Heart left ventricle (tissue), 16 donors: ENCODE results near the gene PVRIG. TPM values are rescaled to one million over a fixed set of nuclear protein-coding genes. Genes with fewer than 3 reads are reported as not detected.
"Not testable (repeated sequence)": the region's sequence is repeated elsewhere in the genome, so short reads cannot be mapped to it uniquely, and the experiment has no call there.

Source experiments
- ATAC-seq, 4 donors: fragments of 200-7000 bp; cut with Tn5 transposase; one replicate each; pipeline ENCODE4 v1.9.1; 2020 to 2022; ENCODE audit warnings: moderate library complexity in 4 of 4, mild to moderate bottlenecking in 3 of 4, moderate number of reproducible peaks in 1 of 4
- DNase-seq, 5 donors: peaks; one replicate each; pipeline ENCODE4 v3.0.0-alpha.2; 2020
- H3K27ac ChIP-seq, 12 donors: fragments of 200-600 bp; sonication (generic) in 4 of 12; one replicate each; pipeline versions ENCODE4 v1.5.0 to v1.8.0; 2016 to 2022; ENCODE audit warnings: mild to moderate bottlenecking in 2 of 12
- H3K27me3 ChIP-seq, 9 donors: fragments of 200-600 bp; sonication (generic) in 2 of 9; one replicate each; pipeline versions ENCODE4 v1.5.1 to v1.8.0; 2016 to 2022; ENCODE audit warnings: mild to moderate bottlenecking in 3 of 9
- H3K36me3 ChIP-seq, 9 donors: fragments of 200-600 bp; sonication (generic) in 2 of 9; one replicate each; pipeline versions ENCODE4 v1.5.0 to v1.8.0; 2018 to 2022; ENCODE audit warnings: mild to moderate bottlenecking in 2 of 9
- H3K4me1 ChIP-seq, 12 donors: fragments of 200-600 bp; sonication (generic) in 4 of 12; one replicate each; pipeline versions ENCODE4 v1.5.0 to v1.8.0; 2016 to 2022; ENCODE audit warnings: mild to moderate bottlenecking in 3 of 12
- H3K4me3 ChIP-seq, 12 donors: fragments of 200-600 bp; sonication (generic) in 4 of 12; one replicate each; pipeline versions ENCODE4 v1.5.0 to v1.8.0; 2017 to 2022; ENCODE audit warnings: mild to moderate bottlenecking in 9 of 12, moderate library complexity in 4 of 12
- H3K9me3 ChIP-seq, 12 donors: fragments of 200-600 bp; sonication (generic) in 4 of 12; one replicate each; pipeline versions ENCODE4 v1.5.0 to v1.8.0; 2016 to 2022; ENCODE audit warnings: mild to moderate bottlenecking in 1 of 12
- POLR2A ChIP-seq, 2 donors: fragments of 450-650 bp; IDR thresholded peaks; one replicate each; pipeline ENCODE4 v1.6.1; 2017; ENCODE audit warnings: antibody characterized with exemption in 2 of 2, mild to moderate bottlenecking in 2 of 2, moderate library complexity in 2 of 2
- WGBS, 4 donors: extraction: QIAGEN DNeasy Blood & Tissue Kit in 2 of 4; methylation state at CpG; one replicate each; pipeline versions ENCODE4 v1.1.5 to v1.1.7; 2013 to 2018; 5-methylcytosine and 5-hydroxymethylcytosine counted together
- intact Hi-C, 10 donors: fragments of 100-400 bp; cut with DNase I; formaldehyde crosslinking; loops; one replicate each; pipeline versions ENCODE4 v1.11.1 to v1.14.2; 2022
- polyA plus RNA-seq, 2 donors: library from polyadenylated mRNA; stranded (reverse); fragments of 200-250 nt; gene quantifications; one replicate each; pipeline ENCODE4 v1.2.3, GENCODE V29; 2013
- total RNA-seq, 9 donors: library from RNA; depleted of rRNA in 2 of 9; stranded (reverse); fragments of >200 nt in 2 of 9; fragmentation: NEBNext Ultra II Directional in 3 of 9; extraction: Animal tissue kit (Norgen Biotek cat#: 25700) in 3 of 9; gene quantifications; one replicate each; pipeline versions ENCODE4 v1.1.0 to v1.2.4, GENCODE V29; 2016 to 2023
- TF ChIP-seq, protein P1 (sequence below), 12 donors: fragments of 200-600 bp; sonication (generic) in 4 of 12; IDR thresholded peaks; one replicate each; pipeline versions ENCODE4 v1.5.0 to v1.8.0; 2018 to 2022; ENCODE audit warnings: antibody characterized with exemption in 12 of 12, mild to moderate bottlenecking in 5 of 12
- donor health status: ischemic (EF 13 %, LVEDD 7.1; RV severe dilation, severe dysfunction).
- donor health status: healthy with polysubstance abuse.
- donor health status: DM: no; HTN: yes; CAD: no.
- donor health status: DM: no; HTN: no; CAD: no.
- donor health status: ischemic (EF 25% LVEDD 6.9; RV normal size, moderate dysfunction).
- donor health status: ischemic (EF 25% LVEDD 5.7; RV mildly dilated, moderate dysfunction).
- donor health status: healthy.
- donor health status: DM: yes; HTN: yes; CAD: no.
- donor health status: ischemic (EF 35%, LVEDD 5.7; RV mildly dilated, moderate dysfunction).
- donor health status: nonischemic (EF 11% LVEDD 7.7; RV severe dilation, severe dysfunction).
- donor health status: DM: yes; HTN: yes; CAD: no.
- donor health status: PGD.
- donor health status: ischemic (EF 29% LVEDD 5.4; RV normal size, mild dysfunction).
- donor health status: nonischemic (EF 23%, LVEDD 6.1; RV moderate dilation, normal function).

Gene PVRIG
- total and polyA plus RNA-seq, 11 donors, result 0.08 to 2.7 (median 0.63) TPM; not detected in 6

DNA sequence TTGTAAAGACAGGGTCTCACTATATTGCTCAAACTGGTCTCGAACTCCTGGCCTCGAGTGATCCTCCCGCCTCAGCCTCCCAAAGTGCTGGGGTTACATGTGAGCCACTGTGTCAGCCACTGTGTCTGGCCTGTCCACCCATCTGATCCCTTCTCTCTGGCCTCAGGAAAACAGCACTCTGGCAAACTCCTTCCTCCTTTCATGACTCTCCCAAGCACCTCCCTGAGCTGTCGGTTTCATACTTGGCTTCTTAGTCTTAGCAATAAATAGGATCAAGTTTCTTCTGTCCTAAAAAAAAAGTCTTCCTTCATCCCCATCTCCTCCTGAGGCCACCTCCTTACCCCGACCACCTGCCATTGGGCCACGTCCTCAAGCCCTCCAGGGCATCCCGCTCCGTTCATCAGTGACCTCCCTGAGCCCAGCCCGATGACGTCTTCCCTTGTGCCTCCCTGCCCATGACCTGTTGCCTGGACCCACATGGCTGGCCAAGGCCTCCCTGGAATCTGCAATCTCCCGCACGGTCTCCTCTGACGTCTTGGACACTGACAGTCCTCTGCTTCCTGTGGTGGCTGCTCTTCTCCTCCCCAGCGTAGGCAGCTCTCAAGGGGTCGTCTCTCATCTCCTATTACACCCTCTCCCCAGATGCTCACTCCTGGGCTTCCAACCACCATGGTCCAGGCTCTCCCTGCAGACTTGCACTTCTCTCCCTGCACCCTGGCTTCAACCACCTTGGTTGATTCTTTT, 26.5 kb downstream of the PVRIG start:
- H3K27me3 ChIP-seq, H3K36me3 ChIP-seq, DNase-seq, intact Hi-C loops, H3K9me3 ChIP-seq, H3K27ac ChIP-seq, H3K4me3 ChIP-seq: not testable (repeated sequence)
- peak in 1 of 4 donors; percentile 8 for ATAC-seq
- peaks cover 0 to 15% (median 2%) of the 10 kb centered on the region in 12 donors for H3K4me1 ChIP-seq
- WGBS, 4 donors, result 87 to 89% (median 89%) methylated on average over 15 of the region's 15 CpGs

DNA sequence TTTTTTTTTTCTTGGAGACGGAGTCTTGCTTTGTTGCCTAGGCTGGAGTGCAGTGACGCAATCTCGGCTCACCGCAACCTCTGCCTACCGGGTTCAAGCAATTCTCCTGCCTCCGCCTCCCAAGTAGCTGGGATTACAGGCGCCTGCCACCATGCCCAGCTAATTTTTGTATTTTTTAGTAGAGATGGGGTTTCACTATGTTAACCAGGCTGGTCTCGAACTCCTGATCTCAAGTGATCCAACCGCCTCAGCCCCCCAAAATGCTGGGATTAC, 27.1 kb downstream of the PVRIG start:
- DNase-seq, H3K27ac ChIP-seq, H3K4me3 ChIP-seq, ATAC-seq, intact Hi-C loops, H3K27me3 ChIP-seq, H3K9me3 ChIP-seq, H3K36me3 ChIP-seq: not testable (repeated sequence)
- 96 to 98% (median 96%) methylated on average over 9 of the region's 9 CpGs for WGBS, 4 donors
- peaks cover 0 to 15% (median 2%) of the 10 kb centered on the region in 12 donors for H3K4me1 ChIP-seq

DNA sequence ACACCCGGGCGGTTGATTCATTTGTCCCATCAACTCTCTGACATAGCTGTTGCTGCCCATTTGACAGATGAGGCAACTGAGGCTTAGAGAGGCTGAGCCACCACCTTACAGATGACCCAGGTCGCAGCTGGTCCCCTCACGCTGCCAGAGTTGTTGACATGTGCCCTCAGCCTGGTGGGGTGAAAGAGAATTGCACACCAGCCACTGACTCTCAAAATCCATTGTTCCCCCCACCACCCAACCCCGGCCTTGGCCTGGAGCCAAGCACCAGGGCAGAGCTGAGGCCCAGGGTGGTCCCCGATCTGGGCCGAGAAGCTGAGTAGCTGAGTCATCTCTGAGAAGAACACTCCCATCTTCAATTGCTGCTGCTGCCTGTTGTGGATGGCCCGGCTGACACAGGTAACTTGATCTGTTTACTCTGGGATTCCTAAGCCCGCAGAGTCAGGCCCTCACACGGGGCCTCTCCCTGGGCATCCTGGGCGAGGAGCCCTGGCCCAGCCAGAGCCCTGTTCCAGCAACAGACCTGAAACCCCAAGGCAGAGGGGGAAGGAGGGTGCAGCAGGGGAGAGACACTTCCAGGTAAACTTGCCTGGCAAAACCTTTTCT, 27.5 kb downstream of the PVRIG start:
- WGBS, 4 donors, result 57 to 69% (median 60%) methylated on average over 11 of the region's 11 CpGs
- DNase-seq (no peak), ATAC-seq (no peak)
- no peak for TF ChIP-seq POLR2A (IDR thresholded peaks at IDR 0.05)
- TF ChIP-seq, protein P1, sequence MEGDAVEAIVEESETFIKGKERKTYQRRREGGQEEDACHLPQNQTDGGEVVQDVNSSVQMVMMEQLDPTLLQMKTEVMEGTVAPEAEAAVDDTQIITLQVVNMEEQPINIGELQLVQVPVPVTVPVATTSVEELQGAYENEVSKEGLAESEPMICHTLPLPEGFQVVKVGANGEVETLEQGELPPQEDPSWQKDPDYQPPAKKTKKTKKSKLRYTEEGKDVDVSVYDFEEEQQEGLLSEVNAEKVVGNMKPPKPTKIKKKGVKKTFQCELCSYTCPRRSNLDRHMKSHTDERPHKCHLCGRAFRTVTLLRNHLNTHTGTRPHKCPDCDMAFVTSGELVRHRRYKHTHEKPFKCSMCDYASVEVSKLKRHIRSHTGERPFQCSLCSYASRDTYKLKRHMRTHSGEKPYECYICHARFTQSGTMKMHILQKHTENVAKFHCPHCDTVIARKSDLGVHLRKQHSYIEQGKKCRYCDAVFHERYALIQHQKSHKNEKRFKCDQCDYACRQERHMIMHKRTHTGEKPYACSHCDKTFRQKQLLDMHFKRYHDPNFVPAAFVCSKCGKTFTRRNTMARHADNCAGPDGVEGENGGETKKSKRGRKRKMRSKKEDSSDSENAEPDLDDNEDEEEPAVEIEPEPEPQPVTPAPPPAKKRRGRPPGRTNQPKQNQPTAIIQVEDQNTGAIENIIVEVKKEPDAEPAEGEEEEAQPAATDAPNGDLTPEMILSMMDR (IDR thresholded peaks at IDR 0.05), result no peak
- intact Hi-C loops, result no loop called here
- Histone ChIP-seq H3K4me3 (no peak overlapping the region), H3K27me3 (no peaks in the 10 kb centered on the region), H3K36me3 (no peaks in the 10 kb centered on the region), H3K4me1 (peaks cover 0 to 15% (median 2%) of the 10 kb centered on the region in 12 donors), H3K27ac (no peak overlapping the region), H3K9me3 (no peaks in the 10 kb centered on the region)

DNA sequence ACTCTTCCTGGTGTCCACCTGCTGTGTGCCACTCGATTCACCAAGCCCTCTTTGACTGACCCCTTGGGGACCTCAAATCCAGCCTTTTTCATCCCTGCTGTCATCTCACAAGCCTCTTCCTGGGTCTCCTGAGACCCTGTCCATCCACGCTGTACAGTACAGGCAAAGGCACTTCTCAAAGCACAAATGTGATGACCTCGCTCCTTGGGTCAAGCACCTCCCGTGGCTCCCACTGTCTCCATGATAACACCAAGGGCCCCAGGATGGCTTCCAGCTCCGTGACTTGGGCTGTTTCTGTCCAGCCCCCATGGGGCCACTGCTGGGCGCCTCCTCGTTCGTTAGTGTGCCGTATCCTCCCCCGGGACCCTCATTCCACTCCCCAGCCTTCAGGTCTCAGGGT, 28.7 kb downstream of the PVRIG start:
- 80 to 91% (median 84%) methylated on average over 7 to 10 of the region's 10 CpGs for WGBS, 4 donors
- no peak for ATAC-seq
- DNase-seq, result no peak
- Histone ChIP-seq H3K9me3 (no peaks in the 10 kb centered on the region), H3K4me1 (peaks cover 0 to 14% (median 2%) of the 10 kb centered on the region in 12 donors), H3K27me3 (no peaks in the 10 kb centered on the region), H3K27ac (no peak overlapping the region), H3K4me3 (no peak overlapping the region), H3K36me3 (no peaks in the 10 kb centered on the region)
- intact Hi-C loops, result no loop called here
- TF ChIP-seq POLR2A (IDR thresholded peaks at IDR 0.05), result no peak
- TF ChIP-seq, protein P1 (IDR thresholded peaks at IDR 0.05), result no peak

DNA sequence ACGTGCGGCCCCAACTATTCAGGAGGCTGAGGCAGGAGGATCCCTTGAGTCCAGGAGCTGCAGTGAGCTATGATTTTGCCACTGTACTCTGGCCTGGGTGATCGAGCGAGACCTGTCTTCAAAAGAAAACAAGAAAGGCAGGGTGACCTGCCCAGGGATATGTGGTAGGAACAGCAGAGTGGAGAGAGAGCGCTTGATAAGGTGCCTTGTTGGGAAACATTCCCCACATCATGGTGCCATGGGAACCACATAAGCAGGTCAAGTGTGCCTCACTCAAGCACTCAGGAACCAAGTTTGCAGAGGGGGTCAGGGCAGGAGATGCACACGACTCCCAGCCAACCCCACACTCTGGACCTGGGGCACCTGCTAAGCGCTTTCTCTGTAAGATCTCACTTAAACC, 37.3 kb downstream of the PVRIG start:
- intact Hi-C loops, result no loop called here
- no peak for ATAC-seq
- H3K4me3 ChIP-seq, result no peak overlapping the region
- no peaks in the 10 kb centered on the region for H3K9me3 ChIP-seq
- H3K27ac ChIP-seq, result no peak overlapping the region
- TF ChIP-seq, protein P1 (IDR thresholded peaks at IDR 0.05), result no peak
- TF ChIP-seq POLR2A (IDR thresholded peaks at IDR 0.05), result no peak
- H3K27me3 ChIP-seq, result no peaks in the 10 kb centered on the region
- no peak for DNase-seq
- WGBS, 4 donors, result 85 to 93% (median 88%) methylated on average over 7 of the region's 7 CpGs
- H3K36me3 ChIP-seq, result no peaks in the 10 kb centered on the region
- H3K4me1 ChIP-seq, result no peaks in the 10 kb centered on the region

DNA sequence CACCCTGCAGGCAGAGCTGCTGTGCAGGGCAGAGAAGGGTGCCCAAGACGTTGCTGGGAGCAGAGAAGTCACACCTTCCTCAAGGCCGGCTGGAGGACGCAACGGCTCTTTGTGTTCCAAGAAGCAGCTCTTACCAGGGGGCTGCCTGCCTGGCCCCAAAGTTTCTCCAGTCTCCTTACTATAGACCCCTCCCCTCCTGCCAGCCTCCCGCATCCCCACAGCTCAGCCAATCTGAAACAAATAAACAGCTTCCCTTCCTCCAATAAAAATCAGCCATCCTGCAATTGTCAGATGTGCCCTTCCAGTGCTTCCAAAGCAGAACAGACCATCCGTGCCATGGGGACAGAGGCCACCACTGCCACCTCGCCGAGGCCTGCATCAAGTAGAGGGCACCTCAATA, 40.2 kb downstream of the PVRIG start:
- H3K4me1 ChIP-seq, H3K36me3 ChIP-seq, H3K27ac ChIP-seq, H3K9me3 ChIP-seq, intact Hi-C loops, H3K27me3 ChIP-seq, DNase-seq, H3K4me3 ChIP-seq, ATAC-seq: not testable (repeated sequence)
- 86 to 92% (median 88%) methylated on average over 4 to 8 of the region's 8 CpGs for WGBS, 4 donors

DNA sequence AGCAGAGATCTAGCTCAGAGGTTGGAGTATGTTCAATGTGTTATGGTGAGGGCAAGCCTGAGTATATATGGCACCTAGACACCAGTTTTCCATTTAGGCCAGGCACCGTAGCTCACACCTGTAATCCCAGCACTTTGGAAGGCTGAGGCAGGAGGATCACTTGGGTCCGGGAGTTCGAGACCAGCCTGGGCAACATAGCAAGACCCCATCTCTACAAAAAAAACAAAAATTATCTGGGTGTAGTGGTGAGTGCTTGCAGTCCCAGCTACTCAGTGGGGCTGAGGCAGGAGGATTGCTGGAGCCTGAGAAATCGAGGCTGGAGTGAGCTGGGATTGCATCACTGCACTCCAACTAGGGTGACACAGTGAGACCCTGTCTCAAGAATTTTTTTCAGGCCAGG, 43.1 kb downstream of the PVRIG start:
- H3K27ac ChIP-seq, H3K4me3 ChIP-seq, ATAC-seq, H3K27me3 ChIP-seq, DNase-seq, H3K36me3 ChIP-seq, intact Hi-C loops, H3K9me3 ChIP-seq: not testable (repeated sequence)
- peaks cover 0 to 15% (median 0%) of the 10 kb centered on the region in 12 donors for H3K4me1 ChIP-seq
- 93 to 98% (median 97%) methylated on average over 4 of the region's 4 CpGs for WGBS, 4 donors

DNA sequence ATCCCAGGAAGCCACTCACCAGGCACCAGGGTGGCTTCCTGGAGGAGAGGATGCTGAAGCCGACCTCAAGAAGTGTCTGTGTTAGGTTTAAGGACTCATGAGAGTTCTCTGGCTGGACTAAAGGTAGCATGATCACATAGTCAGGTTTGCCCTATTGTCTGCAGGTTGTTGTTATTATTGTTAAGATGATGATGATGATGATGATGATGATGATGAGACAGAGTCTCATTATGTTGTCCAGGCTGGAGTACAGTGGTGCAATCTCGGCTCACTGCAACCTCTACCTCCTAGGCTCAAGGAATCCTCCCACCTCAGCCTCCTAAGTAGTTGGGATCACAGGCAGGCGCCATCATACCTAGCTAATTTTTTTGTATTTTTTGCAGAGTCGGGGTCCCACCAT, 44.5 kb downstream of the PVRIG start:
- WGBS, 4 donors, result 89 to 100% (median 96%) methylated on average over 3 to 4 of the region's 4 CpGs
- intact Hi-C loops, H3K36me3 ChIP-seq, H3K9me3 ChIP-seq, DNase-seq, H3K27me3 ChIP-seq, H3K4me3 ChIP-seq, ATAC-seq, H3K27ac ChIP-seq: not testable (repeated sequence)
- H3K4me1 ChIP-seq, result peaks cover 0 to 15% (median 0%) of the 10 kb centered on the region in 12 donors
